ENCODE data around the gene LAPTM5. TPM values are rescaled to one million over a fixed set of nuclear protein-coding genes. Genes with fewer than 3 reads are reported as not detected.

LAPTM5 gene
- total RNA-seq, 1 donor from 2014 or later, result 0.56 TPM

GRCh38 chr1:30755334-30755733 is 2.2 kb downstream of the LAPTM5 start:
- Mint-ChIP-seq H3K4me3 (ENCODE audit: unreplicated experiment) (peak overlapping the region; percentile 6), H3K36me3 (ENCODE audit: unreplicated experiment) (no peaks in the 10 kb centered on the region), H3K27me3 (ENCODE audit: unreplicated experiment) (peaks cover 7% of the 10 kb centered on the region)

DNA sequence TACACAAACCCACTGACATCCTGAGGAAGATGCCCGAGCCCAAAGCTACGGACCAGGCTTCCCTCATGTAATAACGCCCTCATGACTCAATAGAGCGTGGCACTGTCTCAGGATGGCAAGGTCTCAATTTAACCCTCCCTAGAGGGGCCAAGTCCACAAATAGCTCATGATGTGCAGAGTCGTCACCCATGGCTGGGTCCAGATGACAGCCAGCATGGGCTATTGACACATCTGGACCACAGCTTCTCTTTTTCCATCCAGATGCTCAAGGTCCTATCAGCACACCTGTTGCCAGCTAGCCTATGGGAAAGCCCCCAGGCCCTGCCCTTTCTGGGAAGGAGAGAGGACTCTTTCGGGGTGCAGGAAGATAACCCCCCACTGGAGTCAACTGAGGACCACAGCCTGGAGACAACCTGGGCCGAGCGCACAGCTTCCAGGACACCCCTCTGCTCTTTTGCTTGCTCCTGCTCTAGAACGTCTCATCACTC is 2.8 kb downstream of the LAPTM5 start:
- Mint-ChIP-seq H3K4me3 (ENCODE audit: unreplicated experiment) (no peak overlapping the region), H3K27ac (ENCODE audit: unreplicated experiment) (no peak overlapping the region), H3K9me3 (ENCODE audit: unreplicated experiment) (peaks cover 1% of the 10 kb centered on the region), H3K4me1 (ENCODE audit: low read depth, unreplicated experiment) (peaks cover 18% of the 10 kb centered on the region), H3K36me3 (ENCODE audit: unreplicated experiment) (no peaks in the 10 kb centered on the region), H3K27me3 (ENCODE audit: unreplicated experiment) (peaks cover 7% of the 10 kb centered on the region)
- TF ChIP-seq CTCF (IDR thresholded peaks at IDR 0.05; ENCODE audit: partially characterized antibody, unreplicated experiment), result no peak
- no peak for DNase-seq

More at GRCh38 chr1:30755334-30755733, 2.2 kb downstream of the LAPTM5 start:
- Mint-ChIP-seq H3K27ac (ENCODE audit: unreplicated experiment) (no peak overlapping the region), H3K4me1 (ENCODE audit: low read depth, unreplicated experiment) (peaks cover 18% of the 10 kb centered on the region), H3K9me3 (ENCODE audit: unreplicated experiment) (peaks cover 1% of the 10 kb centered on the region)
- TF ChIP-seq CTCF (IDR thresholded peaks at IDR 0.05; ENCODE audit: partially characterized antibody, unreplicated experiment), result no peak
- DNase-seq, result no peak

DNA sequence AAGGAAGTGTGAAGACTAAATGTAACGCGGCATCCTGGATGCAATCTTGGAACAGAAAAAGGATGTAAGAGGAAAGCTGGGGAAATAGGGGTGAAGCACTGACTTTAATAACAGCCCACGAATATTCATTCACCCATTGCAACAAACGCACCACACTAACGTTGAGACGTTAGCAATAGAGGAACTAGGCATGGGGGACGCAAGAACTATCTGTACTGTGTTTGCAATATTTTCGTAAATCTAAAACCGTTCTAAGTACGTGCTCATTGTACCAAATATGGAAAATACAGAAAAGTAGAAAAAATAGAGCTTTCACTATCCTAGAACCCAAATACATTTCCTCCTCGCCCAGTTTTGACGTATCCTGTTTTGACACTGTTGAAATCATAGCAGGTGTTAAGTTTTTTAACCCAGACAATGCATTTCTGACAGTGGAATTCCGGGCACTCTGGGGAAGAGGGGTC is 3.9 kb downstream of the LAPTM5 start:
- Mint-ChIP-seq H3K36me3 (ENCODE audit: unreplicated experiment) (no peaks in the 10 kb centered on the region), H3K27me3 (ENCODE audit: unreplicated experiment) (peaks cover 9% of the 10 kb centered on the region), H3K27ac (ENCODE audit: unreplicated experiment) (no peak overlapping the region), H3K9me3 (ENCODE audit: unreplicated experiment) (peaks cover 1% of the 10 kb centered on the region), H3K4me3 (ENCODE audit: unreplicated experiment) (no peak overlapping the region), H3K4me1 (ENCODE audit: low read depth, unreplicated experiment) (peaks cover 21% of the 10 kb centered on the region)
- TF ChIP-seq CTCF (IDR thresholded peaks at IDR 0.05; ENCODE audit: partially characterized antibody, unreplicated experiment), result no peak
- no peak for DNase-seq

DNA sequence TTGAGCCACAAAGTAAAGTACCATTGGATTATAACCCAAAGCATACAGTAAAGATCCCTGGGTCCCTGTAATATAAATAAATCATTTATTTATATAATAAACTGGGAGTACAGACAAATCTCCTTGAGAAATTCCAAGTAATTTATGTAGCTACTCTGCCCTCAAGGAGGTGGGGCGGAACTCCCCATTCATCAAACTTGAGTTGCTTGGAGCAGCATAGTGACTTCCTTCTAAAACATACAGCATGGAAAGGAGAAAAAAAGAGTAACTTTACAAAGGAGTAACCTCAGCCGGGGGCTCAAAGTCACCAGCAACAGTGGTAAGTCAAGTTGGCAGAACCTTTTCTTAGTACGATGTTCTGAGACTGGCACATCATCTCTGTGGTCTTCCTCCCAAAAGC is 4.5 kb downstream of the LAPTM5 start:
- Mint-ChIP-seq H3K27me3 (ENCODE audit: unreplicated experiment) (peaks cover 11% of the 10 kb centered on the region), H3K4me3 (ENCODE audit: unreplicated experiment) (no peak overlapping the region), H3K36me3 (ENCODE audit: unreplicated experiment) (no peaks in the 10 kb centered on the region), H3K4me1 (ENCODE audit: low read depth, unreplicated experiment) (peaks cover 27% of the 10 kb centered on the region), H3K27ac (ENCODE audit: unreplicated experiment) (no peak overlapping the region), H3K9me3 (ENCODE audit: unreplicated experiment) (peaks cover 1% of the 10 kb centered on the region)
- DNase-seq, result no peak
- TF ChIP-seq CTCF (IDR thresholded peaks at IDR 0.05; ENCODE audit: partially characterized antibody, unreplicated experiment), result no peak

GRCh38 chr1:30752651-30752908 is 5.0 kb downstream of the LAPTM5 start:
- Mint-ChIP-seq H3K27ac (ENCODE audit: unreplicated experiment) (no peak overlapping the region), H3K27me3 (ENCODE audit: unreplicated experiment) (peaks cover 12% of the 10 kb centered on the region), H3K36me3 (ENCODE audit: unreplicated experiment) (no peaks in the 10 kb centered on the region), H3K9me3 (ENCODE audit: unreplicated experiment) (peaks cover 2% of the 10 kb centered on the region), H3K4me1 (ENCODE audit: low read depth, unreplicated experiment) (peaks cover 32% of the 10 kb centered on the region), H3K4me3 (ENCODE audit: unreplicated experiment) (no peak overlapping the region)
- no peak for TF ChIP-seq CTCF (IDR thresholded peaks at IDR 0.05; ENCODE audit: partially characterized antibody, unreplicated experiment)
- DNase-seq, result no peak
